Measurements from ENCODE around the gene PCP4L1.

PCP4L1 gene

DNA sequence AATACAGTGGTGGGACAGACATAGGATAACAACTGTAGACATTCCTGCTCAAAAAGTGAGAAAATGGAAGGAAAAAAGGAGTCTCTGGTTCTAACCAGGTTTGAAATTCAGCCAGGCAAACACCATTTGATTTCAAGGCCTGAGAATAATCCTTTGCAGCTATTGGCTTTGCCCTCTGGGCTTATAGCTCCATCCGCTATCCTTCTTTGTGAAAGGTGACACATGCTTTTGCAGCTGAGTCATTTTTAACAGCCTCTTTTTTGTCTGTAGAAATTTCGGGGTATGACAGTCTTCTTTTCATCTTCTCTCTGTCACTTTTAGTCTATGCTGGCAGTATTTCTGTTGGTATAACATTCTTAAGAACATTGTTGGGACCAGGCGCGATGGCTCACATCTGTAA is 71.8 kb downstream of the PCP4L1 start:
- no peak for DNase-seq

DNA sequence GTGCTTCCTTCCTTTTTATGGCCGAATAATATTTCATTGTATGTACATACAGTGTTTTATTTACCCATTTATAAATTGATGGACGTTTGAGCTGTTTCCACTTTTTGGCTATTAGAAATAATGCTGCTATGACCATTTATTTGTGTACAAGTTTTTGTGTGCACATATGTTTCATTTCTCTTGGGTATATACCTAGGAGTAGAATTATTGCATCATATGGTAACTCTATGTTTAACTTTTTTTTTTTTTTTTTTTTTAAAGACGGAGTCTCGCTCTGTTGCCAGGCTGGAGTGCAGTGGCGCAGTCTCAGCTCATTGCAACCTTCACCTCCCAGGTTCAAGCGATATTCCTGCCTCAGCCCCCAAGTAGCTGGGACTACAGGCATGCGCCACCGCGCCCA is 74.6 kb downstream of the PCP4L1 start:
- DNase-seq = no peak

Data from NCI-H1092 (cell line).